SKM-1 (cell line): ENCODE results near the gene USP10.
A peak's percentile ranks its signal among the peaks of the same experiment; 100 is the strongest.

Experiments
- DNase-seq: peaks from one replicate; lab custom pipeline; 2025; ENCODE audit not compliant: unreplicated experiment; lab: John Stamatoyannopoulos, UW

Gene USP10

GRCh38 chr16:84699712-84700445 is at the start of gene USP10:
USP10 (plus strand) TSS chr16:84700000; CDS start chr16:84700091, 91 bp downstream.
- peak; percentile 53 for DNase-seq

- DNase-seq: no peak
Measured at GRCh38 chr16:84650062-84650991, 49.5 kb upstream of the USP10 start.

GRCh38 chr16:84652566-84652965 is 47.2 kb upstream of the USP10 start:
- no peak for DNase-seq

- no peak for DNase-seq
Measured at GRCh38 chr16:84654238-84654637, 45.6 kb upstream of the USP10 start.

- no peak for DNase-seq
Measured at GRCh38 chr16:84654998-84655397, 44.8 kb upstream of the USP10 start.

GRCh38 chr16:84656649-84657048 is 43.2 kb upstream of the USP10 start:
- no peak for DNase-seq

GRCh38 chr16:84657229-84657837 is 42.5 kb upstream of the USP10 start:
- no peak for DNase-seq

- DNase-seq: no peak
Measured at GRCh38 chr16:84658690-84659089, 41.1 kb upstream of the USP10 start.

- DNase-seq: no peak
Measured at GRCh38 chr16:84659656-84660300, 40.0 kb upstream of the USP10 start.

- DNase-seq: no peak
Measured at GRCh38 chr16:84660973-84661372, 38.8 kb upstream of the USP10 start.

- no peak for DNase-seq
Measured at GRCh38 chr16:84661418-84662060, 38.3 kb upstream of the USP10 start.

- no peak for DNase-seq
Measured at GRCh38 chr16:84662471-84662870, 37.3 kb upstream of the USP10 start.

GRCh38 chr16:84663433-84664101 is 36.2 kb upstream of the USP10 start:
- no peak for DNase-seq

- DNase-seq: no peak
Measured at GRCh38 chr16:84665359-84665758, 34.4 kb upstream of the USP10 start.

- DNase-seq: no peak
Measured at GRCh38 chr16:84665843-84666242, 34.0 kb upstream of the USP10 start.

- DNase-seq: no peak
Measured at GRCh38 chr16:84667600-84668309, 32.0 kb upstream of the USP10 start.

- no peak for DNase-seq
Measured at GRCh38 chr16:84670063-84670462, 29.7 kb upstream of the USP10 start.

GRCh38 chr16:84672276-84673202 is 27.3 kb upstream of the USP10 start:
- DNase-seq: peak; percentile 45

- DNase-seq: peak; percentile 41
Measured at GRCh38 chr16:84673203-84673535, 26.6 kb upstream of the USP10 start.
